GM06990 (cell line): ENCODE data around the gene SLC2A13.

Experiments used
- DNase-seq: peaks from one replicate; pipeline ENCODE4 v3.0.0-alpha.2; 2011; ENCODE audit not compliant: insufficient read length; ENCODE audit errors: extremely low read depth
- H3K27me3 ChIP-seq: replicated peaks from 2 replicates; pipeline ENCODE4 v1.6.0; 2011; ENCODE audit warnings: low read length; ENCODE audit not compliant: control insufficient read depth, insufficient read depth
- H3K36me3 ChIP-seq: 2 replicates; pipeline ENCODE4 v1.5.1; 2011; ENCODE audit warnings: low read length; ENCODE audit not compliant: control insufficient read depth, insufficient read depth
- H3K4me3 ChIP-seq: replicated peaks from 2 replicates; pipeline ENCODE4 v1.5.1; 2011; ENCODE audit warnings: low read depth, mild to moderate bottlenecking, control low read depth, low read length
- TF ChIP-seq, protein P1 (sequence below): IDR thresholded peaks from 2 replicates; pipeline ENCODE4 v1.5.1; 2011; ENCODE audit warnings: low read length, control low read depth, mild to moderate bottlenecking, inconsistent platforms; ENCODE audit not compliant: insufficient read depth, poor library complexity, severe bottlenecking

Gene SLC2A13

GRCh38 chr12:39772821-39773259, 333.0 kb downstream of the SLC2A13 start:
- TF ChIP-seq, protein P1, sequence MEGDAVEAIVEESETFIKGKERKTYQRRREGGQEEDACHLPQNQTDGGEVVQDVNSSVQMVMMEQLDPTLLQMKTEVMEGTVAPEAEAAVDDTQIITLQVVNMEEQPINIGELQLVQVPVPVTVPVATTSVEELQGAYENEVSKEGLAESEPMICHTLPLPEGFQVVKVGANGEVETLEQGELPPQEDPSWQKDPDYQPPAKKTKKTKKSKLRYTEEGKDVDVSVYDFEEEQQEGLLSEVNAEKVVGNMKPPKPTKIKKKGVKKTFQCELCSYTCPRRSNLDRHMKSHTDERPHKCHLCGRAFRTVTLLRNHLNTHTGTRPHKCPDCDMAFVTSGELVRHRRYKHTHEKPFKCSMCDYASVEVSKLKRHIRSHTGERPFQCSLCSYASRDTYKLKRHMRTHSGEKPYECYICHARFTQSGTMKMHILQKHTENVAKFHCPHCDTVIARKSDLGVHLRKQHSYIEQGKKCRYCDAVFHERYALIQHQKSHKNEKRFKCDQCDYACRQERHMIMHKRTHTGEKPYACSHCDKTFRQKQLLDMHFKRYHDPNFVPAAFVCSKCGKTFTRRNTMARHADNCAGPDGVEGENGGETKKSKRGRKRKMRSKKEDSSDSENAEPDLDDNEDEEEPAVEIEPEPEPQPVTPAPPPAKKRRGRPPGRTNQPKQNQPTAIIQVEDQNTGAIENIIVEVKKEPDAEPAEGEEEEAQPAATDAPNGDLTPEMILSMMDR = no peak
- DNase-seq = no peak
- H3K36me3 ChIP-seq = no peaks in the 10 kb centered on the region
- no peak overlapping the region for H3K4me3 ChIP-seq
- no peaks in the 10 kb centered on the region for H3K27me3 ChIP-seq

GRCh38 chr12:39771456-39771855, 334.4 kb downstream of the SLC2A13 start:
- no peak overlapping the region for H3K4me3 ChIP-seq
- no peaks in the 10 kb centered on the region for H3K27me3 ChIP-seq
- TF ChIP-seq, protein P1 = no peak
- no peaks in the 10 kb centered on the region for H3K36me3 ChIP-seq
- no peak for DNase-seq

GRCh38 chr12:39764944-39765560, 340.8 kb downstream of the SLC2A13 start:
- H3K4me3 ChIP-seq = no peak overlapping the region
- TF ChIP-seq, protein P1 = peak; percentile 77
- DNase-seq = no peak
- no peaks in the 10 kb centered on the region for H3K36me3 ChIP-seq
- no peaks in the 10 kb centered on the region; the same call in 1 of the 2 replicates for H3K27me3 ChIP-seq

GRCh38 chr12:39763890-39764169, 342.1 kb downstream of the SLC2A13 start:
- H3K4me3 ChIP-seq = no peak overlapping the region
- TF ChIP-seq, protein P1 = no peak

GRCh38 chr12:39763071-39763889, 342.6 kb downstream of the SLC2A13 start:
- TF ChIP-seq, protein P1 = no peak
- H3K4me3 ChIP-seq = no peak overlapping the region
- H3K27me3 ChIP-seq = no peaks in the 10 kb centered on the region; the same call in 1 of the 2 replicates
- no peak for DNase-seq
- H3K36me3 ChIP-seq = no peaks in the 10 kb centered on the region

More at GRCh38 chr12:39763890-39764169, 342.1 kb downstream of the SLC2A13 start:
- DNase-seq = no peak
- Histone ChIP-seq H3K36me3 (no peaks in the 10 kb centered on the region), H3K27me3 (no peaks in the 10 kb centered on the region; the same call in 1 of the 2 replicates)
